ENCODE results near the gene ARHGEF4.

ARHGEF4 gene

DNA sequence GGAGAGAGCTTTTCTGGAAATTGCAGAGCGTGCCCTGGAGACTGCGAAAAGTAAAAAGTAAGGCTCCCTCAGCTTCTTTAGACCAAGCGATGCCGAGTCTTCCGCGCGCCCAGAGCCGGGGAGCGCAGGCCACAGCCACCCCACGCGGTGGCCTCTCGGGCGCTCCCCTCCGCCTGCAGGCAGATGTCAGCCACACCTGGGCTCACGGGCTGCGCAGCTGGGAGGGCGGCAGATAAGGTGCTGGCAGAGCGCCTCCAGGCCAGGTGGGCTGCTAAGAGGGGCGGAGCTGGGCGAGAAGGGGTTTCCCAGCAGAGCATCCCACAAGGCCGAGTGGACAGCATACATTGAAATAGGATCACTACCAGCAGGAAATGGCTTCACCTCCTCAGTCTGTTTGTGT is 81.7 kb downstream of the ARHGEF4 start:
- DNase-seq (ENCODE audit: low read depth in 2 of 2) = no peak

DNA sequence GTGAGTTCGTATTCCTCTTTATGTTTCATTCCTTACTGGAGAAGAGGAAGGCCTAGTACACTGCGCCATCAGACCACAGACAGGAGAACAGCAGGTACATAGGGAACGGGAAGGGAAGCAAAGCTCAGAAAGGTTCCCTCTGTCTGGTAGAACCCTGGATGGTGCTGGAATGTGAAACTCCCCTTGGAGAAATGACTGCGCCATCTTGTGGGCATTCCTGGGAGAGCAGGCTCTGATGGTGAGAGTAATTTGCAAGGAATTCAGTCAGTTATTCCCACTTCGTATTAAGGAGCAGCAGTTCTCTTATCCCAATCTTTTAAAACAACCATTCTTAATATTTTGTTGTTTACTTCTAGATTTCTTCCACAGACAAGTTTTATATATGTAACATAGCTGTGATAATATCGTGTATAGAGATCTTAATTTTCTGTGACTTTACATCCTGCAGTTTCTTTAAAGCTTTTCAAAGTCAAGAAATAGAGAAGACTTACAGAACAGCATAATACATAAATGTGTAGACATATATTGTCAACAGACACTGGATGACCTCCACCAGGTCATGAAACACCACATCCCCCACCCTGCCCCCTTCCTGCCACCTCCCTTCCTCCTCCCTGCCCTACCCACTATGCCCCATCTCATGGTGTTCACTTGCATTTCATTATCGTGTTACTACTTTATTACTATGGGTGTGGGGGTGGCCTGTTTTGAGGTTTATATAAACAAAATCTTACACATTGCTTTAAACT is 83.9 kb downstream of the ARHGEF4 start:
- peak; percentile 10 to 56 for DNase-seq (ENCODE audit: low read depth in 2 of 2)

GRCh38 chr2:130921164-130921476 is 84.4 kb downstream of the ARHGEF4 start:
- DNase-seq (ENCODE audit: low read depth in 2 of 2) = no peak

- no peak for DNase-seq (ENCODE audit: low read depth in 2 of 2)
These were observed 85.7 kb downstream of the ARHGEF4 start for GRCh38 chr2:130922417-130922816.

DNA sequence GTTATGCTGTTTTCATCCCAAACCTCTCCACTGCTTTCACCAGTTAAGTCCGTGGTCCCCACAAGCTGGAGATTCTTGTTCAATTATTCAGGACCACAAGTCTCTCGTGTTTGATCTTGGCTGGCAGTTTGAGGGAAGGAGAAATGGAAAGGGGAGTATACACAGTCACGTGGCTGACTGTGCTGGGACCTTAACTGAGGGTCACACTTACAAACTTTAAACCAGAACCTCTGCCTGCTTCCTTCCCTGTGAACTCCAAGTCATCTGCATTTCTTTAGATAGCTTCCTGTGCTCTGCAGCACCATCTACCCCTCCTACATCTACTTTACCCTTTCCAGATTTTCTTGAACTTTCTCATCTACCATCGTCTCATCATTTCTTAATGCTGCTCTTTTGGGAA is 91.7 kb downstream of the ARHGEF4 start:
- DNase-seq (ENCODE audit: low read depth in 2 of 2) = no peak

DNA sequence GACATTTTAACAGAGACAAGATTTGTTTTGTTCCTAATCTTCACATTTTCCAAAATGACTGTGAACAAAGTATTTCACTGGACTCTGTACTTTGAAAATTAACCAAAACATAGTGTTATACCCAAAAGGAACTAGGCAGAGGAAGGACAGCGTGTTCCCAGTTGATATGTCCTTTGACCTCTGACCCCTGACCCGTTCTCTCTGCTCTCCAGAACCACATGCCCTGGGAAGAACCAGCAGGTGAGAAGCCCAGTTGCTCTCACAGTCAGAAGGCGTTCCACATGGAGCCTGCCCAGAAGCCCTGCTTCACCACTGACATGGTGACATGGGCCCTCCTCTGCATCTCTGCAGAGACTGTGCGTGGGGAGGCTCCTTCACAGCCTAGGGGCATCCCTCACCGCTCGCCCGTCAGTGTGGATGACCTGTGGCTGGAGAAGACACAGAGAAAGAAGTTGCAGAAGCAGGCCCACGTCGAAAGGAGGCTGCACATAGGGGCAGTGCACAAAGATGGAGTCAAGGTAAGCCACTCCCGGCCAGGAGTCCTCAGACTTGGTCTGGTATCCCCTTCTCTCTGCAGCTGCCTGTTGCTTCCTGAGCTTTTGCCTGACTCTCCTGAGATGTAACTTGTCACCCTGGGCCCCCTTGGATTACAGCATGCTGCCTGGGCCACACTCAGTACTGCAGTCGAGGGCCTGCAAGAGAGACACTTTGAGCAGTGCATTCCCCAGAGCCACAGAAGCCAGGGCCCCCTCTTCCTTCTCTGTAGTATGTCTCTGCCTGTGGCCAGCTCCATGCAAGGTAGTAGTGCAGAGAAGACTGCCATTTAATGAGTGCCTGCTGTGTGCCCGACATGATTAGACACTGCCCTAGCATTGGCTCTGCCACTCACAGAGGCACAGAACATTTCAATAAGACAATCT is 94.3 kb downstream of the ARHGEF4 start:
- no peak for DNase-seq (ENCODE audit: low read depth in 2 of 2)

DNA sequence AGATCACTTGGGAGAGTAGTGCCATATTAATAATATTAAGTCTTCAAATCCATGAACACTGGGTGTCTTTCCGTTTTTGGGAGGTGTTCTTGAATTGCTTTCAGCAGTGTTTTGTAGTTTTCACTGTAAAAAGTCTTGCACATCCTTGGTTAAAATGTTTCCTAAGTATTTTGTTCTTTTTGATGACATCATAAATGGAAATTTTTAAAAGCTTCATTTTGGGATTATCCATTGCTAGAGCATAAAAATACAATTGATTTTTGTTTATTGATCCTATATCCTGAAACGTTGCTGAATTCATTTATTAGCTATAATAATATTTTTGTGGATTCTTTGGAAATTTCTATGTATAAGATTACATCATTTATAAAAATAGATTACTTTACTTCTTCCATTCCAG is 96.8 kb downstream of the ARHGEF4 start:
- no peak for DNase-seq (ENCODE audit: low read depth in 2 of 2)

- no peak for DNase-seq (ENCODE audit: low read depth in 2 of 2)
These were observed 99.7 kb downstream of the ARHGEF4 start for GRCh38 chr2:130936451-130936850.

GRCh38 chr2:130947967-130948366 is 111.3 kb downstream of the ARHGEF4 start:
- no peak for DNase-seq (ENCODE audit: low read depth in 2 of 2)

DNA sequence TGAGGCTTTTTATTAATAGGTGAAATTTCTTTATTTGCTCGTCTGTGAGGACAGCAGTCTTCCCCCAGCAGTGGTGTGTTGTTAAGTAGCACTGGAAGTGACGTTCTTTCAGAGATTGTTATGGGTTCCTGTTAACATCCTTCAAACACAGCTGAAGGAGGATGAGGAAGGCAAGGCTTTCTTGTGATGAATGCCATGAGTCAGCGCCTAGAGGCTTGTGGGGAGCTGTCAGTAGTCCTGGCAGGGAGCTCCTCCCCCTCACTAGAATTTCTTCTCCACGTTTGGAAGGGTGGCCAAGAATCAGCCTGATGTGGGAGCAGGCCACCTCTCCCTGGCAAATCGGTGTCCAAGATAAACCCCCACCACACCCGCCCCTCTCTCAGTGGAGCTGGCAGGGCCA is 113.2 kb downstream of the ARHGEF4 start:
- DNase-seq (ENCODE audit: low read depth in 2 of 2) = no peak

GRCh38 chr2:130951018-130951417 is 114.3 kb downstream of the ARHGEF4 start:
- no peak for DNase-seq (ENCODE audit: low read depth in 2 of 2)

GRCh38 chr2:130954873-130955272 is 118.2 kb downstream of the ARHGEF4 start:
- no peak for DNase-seq (ENCODE audit: low read depth in 2 of 2)

GRCh38 chr2:130957915-130958314 is 121.2 kb downstream of the ARHGEF4 start:
- no peak for DNase-seq (ENCODE audit: low read depth in 2 of 2)

- no peak for DNase-seq (ENCODE audit: low read depth in 2 of 2)
These were observed 126.6 kb downstream of the ARHGEF4 start for GRCh38 chr2:130963196-130963848.

DNA sequence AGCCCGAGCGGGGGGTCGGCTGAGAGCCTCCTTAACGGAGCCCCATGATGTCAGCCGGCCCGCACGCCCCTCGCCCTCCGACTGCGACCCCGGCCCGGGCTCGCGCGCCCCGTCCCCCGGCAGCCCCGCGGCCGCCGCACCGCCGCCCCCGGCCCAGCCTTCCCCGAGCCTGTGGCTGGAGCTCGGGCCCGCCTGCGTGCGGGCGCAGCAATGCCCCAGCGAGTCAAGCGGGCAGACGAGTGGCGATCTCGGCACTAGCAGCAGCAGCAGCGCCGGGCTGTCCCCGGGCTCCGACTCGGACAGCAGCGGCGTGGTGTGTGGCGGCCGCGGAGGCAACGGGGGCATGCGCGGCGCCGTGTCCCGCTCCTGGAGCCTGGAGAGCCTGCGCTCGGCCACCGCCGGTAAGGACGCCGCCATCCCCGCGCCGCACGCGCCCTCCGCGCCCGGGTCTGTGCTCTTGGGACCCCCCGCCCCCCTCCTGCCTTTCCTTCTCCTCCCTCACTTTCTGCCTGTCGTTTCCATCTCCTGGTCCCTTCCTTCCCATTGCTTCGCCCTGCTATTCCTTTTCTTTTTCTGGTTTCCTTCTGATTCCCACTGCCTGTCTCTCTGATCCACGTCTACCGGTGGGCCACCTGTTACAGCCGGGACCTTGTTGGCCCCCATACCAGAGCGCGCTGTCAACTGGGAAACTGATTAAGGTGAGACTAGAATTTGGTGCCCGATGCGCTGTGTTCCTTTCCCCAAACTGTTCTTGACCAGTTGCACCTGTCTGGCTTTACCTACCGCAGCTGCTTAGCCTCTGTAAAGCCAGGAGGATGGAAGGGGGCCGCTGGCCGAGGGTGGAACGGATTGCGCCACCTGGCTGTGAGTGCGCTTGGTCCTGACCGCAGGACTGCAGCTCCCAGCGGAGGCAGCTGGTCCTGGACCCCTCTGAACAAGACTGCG is 127.4 kb downstream of the ARHGEF4 start:
- no peak for DNase-seq (ENCODE audit: low read depth in 2 of 2)

DNA sequence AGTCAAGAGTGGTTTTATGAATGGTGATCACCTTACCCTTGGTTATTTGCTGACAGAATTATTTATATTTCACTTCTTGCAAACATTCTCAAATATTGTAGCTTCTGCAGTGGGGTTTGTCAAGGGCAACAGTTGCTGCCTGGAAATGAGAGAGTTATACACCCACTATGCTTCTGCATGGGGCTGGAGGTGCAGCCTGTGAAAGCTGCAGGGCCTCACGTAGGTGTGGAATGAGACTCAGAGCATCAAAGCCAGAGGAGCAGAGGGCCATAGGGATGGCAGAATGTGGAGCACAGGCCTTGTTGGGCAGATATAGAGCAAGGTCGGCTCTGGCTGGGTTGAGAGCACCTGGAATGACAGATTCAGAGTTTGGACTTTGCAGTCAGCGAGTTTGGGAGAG is 128.2 kb downstream of the ARHGEF4 start:
- no peak for DNase-seq (ENCODE audit: low read depth in 2 of 2)

- no peak for DNase-seq (ENCODE audit: low read depth in 2 of 2)
These were observed 129.5 kb downstream of the ARHGEF4 start for GRCh38 chr2:130966149-130966774.

DNA sequence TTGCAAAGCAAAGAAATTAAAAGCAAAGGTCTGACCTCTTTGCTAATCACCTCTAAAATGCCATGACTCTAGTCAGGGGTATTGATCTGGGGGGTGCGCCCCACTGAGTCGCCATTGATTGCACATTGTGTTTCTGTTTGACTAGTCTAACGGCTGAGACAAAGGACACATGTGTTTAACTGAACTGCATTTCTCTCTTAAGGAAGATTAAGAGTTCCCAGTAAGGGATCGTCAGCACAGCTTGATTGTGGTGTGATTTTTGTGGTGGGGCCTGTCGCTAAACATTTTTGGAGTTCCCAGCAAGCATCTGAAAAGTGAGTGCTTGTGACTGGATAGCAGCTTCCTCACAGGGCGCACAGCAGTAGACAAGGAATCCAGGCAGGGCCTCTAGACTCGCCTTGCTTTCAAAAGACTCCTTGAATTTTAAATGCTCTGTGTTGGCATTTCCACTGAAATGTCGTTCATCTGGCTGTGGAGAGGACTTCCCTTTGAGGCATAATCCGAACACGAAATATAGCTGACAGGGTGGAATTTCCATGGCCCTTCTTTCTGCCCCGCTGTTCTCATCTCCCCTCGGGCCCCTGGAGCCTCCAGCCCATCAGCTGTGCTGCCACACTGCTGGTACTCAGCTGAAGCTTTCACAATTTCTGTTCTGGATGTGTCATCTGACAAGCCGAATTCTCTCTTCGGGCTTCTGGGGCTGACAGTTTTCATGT is 130.2 kb downstream of the ARHGEF4 start:
- no peak for DNase-seq (ENCODE audit: low read depth in 2 of 2)

- DNase-seq (ENCODE audit: low read depth in 2 of 2) = no peak
These were observed 135.7 kb downstream of the ARHGEF4 start for GRCh38 chr2:130972410-130972809.

DNA sequence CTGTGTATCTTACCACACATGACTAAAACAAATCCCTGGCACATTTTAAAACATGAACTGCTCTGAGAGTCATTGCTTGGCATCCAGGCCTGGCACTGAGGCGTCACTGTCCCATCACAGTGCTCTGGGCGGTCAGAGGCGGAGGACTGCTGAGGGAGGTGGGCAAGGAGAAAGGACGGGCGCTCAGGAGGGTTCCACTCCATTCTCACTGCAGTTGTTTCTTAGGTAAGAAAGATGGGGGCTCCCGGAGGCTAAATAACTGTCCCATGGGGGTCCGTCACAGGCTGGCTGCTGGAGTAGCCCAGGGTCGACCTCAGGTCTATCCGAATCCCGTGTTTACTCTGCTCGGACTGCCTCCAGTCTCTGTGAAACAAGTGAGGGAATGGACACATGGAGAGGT is 139.0 kb downstream of the ARHGEF4 start:
- DNase-seq (ENCODE audit: low read depth in 2 of 2) = no peak
